GM21423 (cell line): ENCODE results near the gene SHISA7.

ENCODE experiments used
- ATAC-seq: cut with Tn5 transposase; IDR thresholded peaks from one replicate; pipeline ENCODE4 v1.9.1; 2021; ENCODE audit warnings: mild to moderate bottlenecking, moderate library complexity; ENCODE audit not compliant: unreplicated experiment

Gene SHISA7

GRCh38 chr19:55391702-55392615 is 51.1 kb downstream of the SHISA7 start:
- no peak for ATAC-seq

GRCh38 chr19:55391191-55391670 is 51.9 kb downstream of the SHISA7 start:
- ATAC-seq, result no peak

GRCh38 chr19:55390461-55390880 is 52.6 kb downstream of the SHISA7 start:
- ATAC-seq, result no peak

GRCh38 chr19:55389386-55390317 is 53.4 kb downstream of the SHISA7 start:
- no peak for ATAC-seq

GRCh38 chr19:55387736-55388497 is 55.2 kb downstream of the SHISA7 start:
- ATAC-seq, result no peak

DNA sequence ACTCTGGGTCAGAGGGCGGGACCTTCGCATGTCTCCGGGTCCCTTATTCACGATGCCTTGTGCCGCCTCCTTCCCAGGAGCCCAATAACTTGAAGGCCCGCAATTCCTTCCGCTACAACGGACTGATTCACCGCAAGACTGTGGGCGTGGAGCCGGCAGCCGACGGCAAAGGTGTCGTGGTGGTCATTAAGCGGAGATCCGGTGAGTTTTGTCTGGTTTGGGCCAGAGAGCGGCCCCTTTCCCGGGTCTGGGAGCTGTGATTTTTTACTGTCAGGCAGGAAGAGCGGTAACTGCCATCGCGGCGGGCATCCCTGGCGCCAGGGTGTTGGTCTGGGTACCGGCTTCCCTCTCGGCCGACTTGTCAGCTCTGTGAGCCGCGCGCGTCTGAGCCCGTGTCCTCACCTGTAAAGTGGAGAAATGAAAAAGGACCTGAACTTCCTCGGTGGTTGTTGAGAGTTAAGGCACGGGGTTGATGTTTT is 56.6 kb downstream of the SHISA7 start:
- no peak for ATAC-seq

GRCh38 chr19:55385724-55386492 is 57.2 kb downstream of the SHISA7 start, which contains the start of gene RPL28:
TSS of gene RPL28 (plus strand) at chr19:55385932. CDS start at chr19:55386358, 426 bp downstream.
- ATAC-seq, result peak; percentile 66

- ATAC-seq, result peak; percentile 59
Observed at GRCh38 chr19:55384920-55385723, 58.0 kb downstream of the SHISA7 start.

DNA sequence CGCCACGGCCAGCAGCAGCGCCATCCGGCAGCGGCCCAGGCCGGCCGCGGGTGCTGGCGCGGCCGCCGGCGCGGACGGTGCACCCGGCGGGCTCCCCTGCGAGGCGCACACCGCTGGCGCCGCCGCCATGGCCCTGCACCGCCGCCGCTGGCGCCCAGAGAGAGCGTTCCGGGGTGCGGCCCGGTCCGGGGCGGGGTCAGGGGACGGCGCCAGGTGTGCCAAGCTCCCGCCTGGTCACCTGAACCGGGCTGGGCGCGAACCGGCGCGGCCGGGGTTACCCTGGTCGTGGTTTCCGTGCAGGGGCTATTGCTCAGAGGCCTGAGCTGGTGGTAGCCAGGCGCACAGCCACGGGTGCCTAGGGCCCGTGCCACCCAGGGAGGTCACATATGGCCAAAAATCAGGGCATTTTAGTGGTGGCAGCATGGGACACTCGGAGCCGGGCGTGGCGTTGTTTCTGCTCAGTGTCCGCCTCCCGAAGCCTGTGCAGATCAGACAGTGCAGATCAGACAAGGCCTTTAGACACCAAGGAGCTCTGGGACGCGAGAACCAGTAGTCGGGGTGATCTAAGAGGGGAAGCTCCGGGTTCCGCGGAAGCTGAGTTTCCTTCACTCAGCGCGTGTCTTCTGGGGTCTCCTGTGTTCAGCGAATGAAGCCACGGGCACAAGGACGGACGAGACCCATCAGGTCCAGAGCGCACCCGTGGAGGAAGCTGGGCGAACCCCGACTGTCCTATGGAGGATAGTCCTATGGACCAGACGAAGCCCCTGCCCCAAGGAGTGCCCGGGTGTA is 58.8 kb downstream of the SHISA7 start, which contains the start of gene TMEM238:
TSS of gene TMEM238 (minus strand) at position 162 of the 789 bp plus-strand sequence. CDS start at position 129, 33 bp downstream.
- ATAC-seq, result no peak

- no peak for ATAC-seq
Observed at GRCh38 chr19:55383279-55384130, 59.6 kb downstream of the SHISA7 start.

DNA sequence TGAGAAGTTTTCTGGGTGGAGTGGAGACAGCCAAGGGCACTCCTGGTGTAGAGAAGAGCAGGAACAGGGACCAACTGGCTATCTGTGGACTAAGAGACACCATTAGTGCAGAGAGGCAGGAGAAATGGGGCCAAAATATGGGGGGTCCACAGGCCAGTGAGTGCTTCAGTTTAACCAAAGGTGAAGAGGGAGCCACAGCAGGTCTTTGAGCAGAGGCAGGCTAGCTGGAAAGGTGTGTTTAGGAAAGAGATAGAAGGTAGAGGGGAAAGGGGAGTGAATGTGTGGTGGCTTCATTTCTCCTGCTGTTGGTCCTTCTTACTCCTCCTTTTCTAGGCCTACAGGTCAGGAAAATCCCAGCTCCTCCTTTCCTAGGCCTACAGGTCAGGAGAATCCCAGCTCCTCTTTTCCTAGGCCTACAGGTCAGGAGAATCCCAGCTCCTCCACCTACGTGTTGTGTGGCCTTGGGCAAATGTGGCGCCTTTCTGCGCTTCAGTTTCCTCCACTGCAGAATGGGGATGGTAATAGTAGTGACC is 60.5 kb downstream of the SHISA7 start:
- no peak for ATAC-seq

GRCh38 chr19:55382013-55382412 is 61.1 kb downstream of the SHISA7 start:
- no peak for ATAC-seq

GRCh38 chr19:55379174-55379573 is 63.9 kb downstream of the SHISA7 start:
- ATAC-seq, result no peak
